Keratinocyte (primary cell): ENCODE results near the gene IL32. TPM values are rescaled to one million over a fixed set of nuclear protein-coding genes. Genes with fewer than 3 reads are reported as not detected.

Experiments used
- DNase-seq: peaks from one replicate; pipeline ENCODE4 v3.0.0-alpha.2; 2011; ENCODE audit warnings: low read depth, missing footprints, low spot score
- FAIRE-seq: peaks from 2 replicates; lab custom pipeline; 2011; peaks lifted over from hg19 to GRCh38; lab: Jason Lieb, UNC
- H2AFZ ChIP-seq: 2 replicates; pipeline ENCODE4 v1.6.0; 2012; ENCODE audit warnings: low read length, control low read depth, inconsistent platforms; ENCODE audit not compliant: control insufficient read depth
- H3K27ac ChIP-seq: 2 replicates; pipeline ENCODE4 v1.5.1; 2011; ENCODE audit warnings: low read length; ENCODE audit not compliant: control insufficient read depth, insufficient read depth
- H3K27me3 ChIP-seq: 3 replicates; pipeline ENCODE4 v1.6.0; 2011; ENCODE audit warnings: low read length; ENCODE audit not compliant: control insufficient read depth, insufficient read depth; ENCODE audit errors: extremely low read depth
- H3K36me3 ChIP-seq, 2 experiments: 2 replicates in 1 of 2; 3 replicates in 1 of 2; pipeline ENCODE4 v1.5.1; 2011; ENCODE audit warnings: low read length in 2 of 2, mild to moderate bottlenecking in 1 of 2; ENCODE audit not compliant: control insufficient read depth in 2 of 2, insufficient read depth in 2 of 2; ENCODE audit errors: extremely low read depth in 1 of 2
- H3K4me1 ChIP-seq: 3 replicates; pipeline ENCODE4 v1.5.1; 2011; ENCODE audit warnings: low read length; ENCODE audit not compliant: control insufficient read depth, insufficient read depth; ENCODE audit errors: extremely low read depth
- H3K4me2 ChIP-seq: 3 replicates; pipeline ENCODE4 v1.6.0; 2011; ENCODE audit warnings: low read depth, low read length; ENCODE audit not compliant: control insufficient read depth, insufficient read depth; ENCODE audit errors: extremely low read depth
- H3K4me3 ChIP-seq, 3 experiments: fragments of 200-600 bp in 1 of 3; sonication (generic) in 1 of 3; 2 replicates in 2 of 3; 3 replicates in 1 of 3; pipeline ENCODE4 v1.5.1; 2011 to 2016; ENCODE audit warnings: low read length in 3 of 3, mild to moderate bottlenecking in 3 of 3, control low read depth in 2 of 3, inconsistent platforms in 1 of 3, low read depth in 1 of 3, mixed read lengths in 1 of 3, mixed run types in 1 of 3, moderate library complexity in 1 of 3; ENCODE audit not compliant: control insufficient read depth in 2 of 3, insufficient read depth in 2 of 3; ENCODE audit errors: extremely low read depth in 1 of 3
- H3K79me2 ChIP-seq: 2 replicates; pipeline ENCODE4 v1.6.0; 2012; ENCODE audit warnings: low read length; ENCODE audit not compliant: control insufficient read depth, insufficient read depth
- H3K9ac ChIP-seq: 3 replicates; pipeline ENCODE4 v1.6.0; 2011; ENCODE audit warnings: low read length; ENCODE audit not compliant: control insufficient read depth, insufficient read depth; ENCODE audit errors: extremely low read depth
- H3K9me1 ChIP-seq: 3 replicates; pipeline ENCODE4 v1.6.0; 2011; ENCODE audit warnings: low read length; ENCODE audit not compliant: control insufficient read depth, insufficient read depth; ENCODE audit errors: extremely low read depth
- H3K9me3 ChIP-seq: 2 replicates; pipeline ENCODE4 v1.5.1; 2012; ENCODE audit warnings: low read depth, low read length; ENCODE audit not compliant: control insufficient read depth
- H4K20me1 ChIP-seq: 3 replicates; pipeline ENCODE4 v1.6.0; 2011; ENCODE audit warnings: low read length; ENCODE audit not compliant: control insufficient read depth, insufficient read depth; ENCODE audit errors: extremely low read depth
- EZH2 ChIP-seq: IDR thresholded peaks from one replicate; pipeline ENCODE4 v1.6.1; 2012; ENCODE audit warnings: inconsistent platforms, mild to moderate bottlenecking, low read length, moderate library complexity
- dilution Hi-C: fragments of 300-500 bp; cut with MboI; formaldehyde crosslinking; loops from one replicate; pipeline ENCODE4 v1.7.0; 2020; ENCODE audit warnings: low sequenced_read_pairs; ENCODE audit not compliant: extremely low pct_ligation_motif_present
- polyA plus RNA-seq, 5 experiments: library from polyadenylated mRNA; depleted of rRNA in 3 of 5; stranded (reverse) in 3 of 5; stranded (forward) in 1 of 5; unstranded in 1 of 5; fragments of >200 nt; gene quantifications; 1 replicate in 1 of 5; 2 replicates in 3 of 5; 3 replicates in 1 of 5; pipeline versions ENCODE4 v1.2.1 to v1.2.3, GENCODE V29; 2011 to 2012; ENCODE audit warnings: missing spikeins in 2 of 5, low read depth in 1 of 5, low replicate concordance in 1 of 5
- TF ChIP-seq, protein P1 (sequence below), 3 experiments: IDR thresholded peaks in 1 of 3; conservative IDR thresholded peaks in 1 of 3; optimal IDR thresholded peaks in 1 of 3; 2 replicates in 2 of 3; 3 replicates in 1 of 3; pipeline versions ENCODE3 to v1.5.1; 2011; ENCODE audit warnings: low read length in 3 of 3, mild to moderate bottlenecking in 3 of 3, moderate library complexity in 2 of 3, control low read depth in 1 of 3, inconsistent platforms in 1 of 3; ENCODE audit not compliant: insufficient read depth in 2 of 3; ENCODE audit errors: extremely low read depth in 1 of 3

Gene IL32
- polyA plus RNA-seq, 1 donor (not counting 4 experiments of a cell fraction or from before 2014, with no cell fraction given), result 0.28 TPM

DNA sequence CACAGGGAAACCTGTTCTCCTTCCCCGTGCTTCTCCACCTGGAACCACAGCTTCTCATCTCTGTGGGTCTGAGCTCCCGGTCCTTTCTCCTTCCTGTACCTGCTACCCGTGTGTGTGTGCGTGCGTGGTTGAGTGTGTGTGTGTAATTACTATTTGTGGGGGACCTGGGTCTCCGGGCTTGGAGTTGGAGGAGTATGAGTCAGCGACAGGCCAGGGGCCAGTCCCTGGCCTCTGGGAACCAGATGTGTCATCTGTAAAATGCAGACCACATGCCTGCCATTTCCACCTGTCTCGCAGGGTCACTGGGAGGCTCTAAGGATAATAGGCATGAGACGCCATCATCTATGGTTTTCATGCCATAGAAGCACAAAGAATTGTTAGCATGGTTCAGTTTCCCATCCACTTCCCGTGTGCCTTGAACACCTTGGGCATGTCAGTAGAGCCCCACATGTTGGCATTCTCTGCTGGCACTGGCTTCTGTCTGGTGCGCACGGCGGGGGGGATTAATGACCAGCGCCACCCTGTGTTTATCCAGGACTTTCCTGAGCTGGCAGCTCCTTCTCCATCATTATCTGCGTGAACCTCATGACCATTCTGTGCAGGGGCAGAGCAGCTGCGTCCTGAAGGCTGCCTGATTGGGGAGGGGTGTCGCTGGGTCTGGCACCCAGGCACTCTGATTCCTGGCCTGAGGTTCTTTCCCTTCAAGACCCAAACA, 48.5 kb downstream of the IL32 start:
- Histone ChIP-seq H3K9me1 (no peaks in the 10 kb centered on the region), H3K27me3 (no peaks in the 10 kb centered on the region), H3K79me2 (peaks cover 21% of the 10 kb centered on the region), H3K4me2 (peak overlapping the region; percentile 70), H4K20me1 (no peaks in the 10 kb centered on the region), H3K9ac (peak overlapping the region; percentile 76), H3K4me1 (peaks cover 15% of the 10 kb centered on the region), H3K4me3 (peak overlapping the region; percentile 69 to 88 (median 82)), H2AFZ (no peak overlapping the region), H3K36me3 (peaks cover 0 to 10% of the 10 kb centered on the region in 2 experiments), H3K27ac (no peak overlapping the region), H3K9me3 (no peaks in the 10 kb centered on the region)
- no peak for TF ChIP-seq EZH2
- TF ChIP-seq, protein P1, sequence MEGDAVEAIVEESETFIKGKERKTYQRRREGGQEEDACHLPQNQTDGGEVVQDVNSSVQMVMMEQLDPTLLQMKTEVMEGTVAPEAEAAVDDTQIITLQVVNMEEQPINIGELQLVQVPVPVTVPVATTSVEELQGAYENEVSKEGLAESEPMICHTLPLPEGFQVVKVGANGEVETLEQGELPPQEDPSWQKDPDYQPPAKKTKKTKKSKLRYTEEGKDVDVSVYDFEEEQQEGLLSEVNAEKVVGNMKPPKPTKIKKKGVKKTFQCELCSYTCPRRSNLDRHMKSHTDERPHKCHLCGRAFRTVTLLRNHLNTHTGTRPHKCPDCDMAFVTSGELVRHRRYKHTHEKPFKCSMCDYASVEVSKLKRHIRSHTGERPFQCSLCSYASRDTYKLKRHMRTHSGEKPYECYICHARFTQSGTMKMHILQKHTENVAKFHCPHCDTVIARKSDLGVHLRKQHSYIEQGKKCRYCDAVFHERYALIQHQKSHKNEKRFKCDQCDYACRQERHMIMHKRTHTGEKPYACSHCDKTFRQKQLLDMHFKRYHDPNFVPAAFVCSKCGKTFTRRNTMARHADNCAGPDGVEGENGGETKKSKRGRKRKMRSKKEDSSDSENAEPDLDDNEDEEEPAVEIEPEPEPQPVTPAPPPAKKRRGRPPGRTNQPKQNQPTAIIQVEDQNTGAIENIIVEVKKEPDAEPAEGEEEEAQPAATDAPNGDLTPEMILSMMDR (optimal IDR thresholded peaks at IDR 0.05 in 1 of 3, IDR thresholded peaks at IDR 0.05 in 1 of 3, conservative IDR thresholded peaks at IDR 0.05 in 1 of 3; ENCODE audit: extremely low read depth in 1 of 3, insufficient read depth in 2 of 3, low read length in 3 of 3), result peak in 1 of 3 experiments; percentile 17
- FAIRE-seq (no peak), DNase-seq (no peak)
- dilution Hi-C loops, result no loop called here

DNA sequence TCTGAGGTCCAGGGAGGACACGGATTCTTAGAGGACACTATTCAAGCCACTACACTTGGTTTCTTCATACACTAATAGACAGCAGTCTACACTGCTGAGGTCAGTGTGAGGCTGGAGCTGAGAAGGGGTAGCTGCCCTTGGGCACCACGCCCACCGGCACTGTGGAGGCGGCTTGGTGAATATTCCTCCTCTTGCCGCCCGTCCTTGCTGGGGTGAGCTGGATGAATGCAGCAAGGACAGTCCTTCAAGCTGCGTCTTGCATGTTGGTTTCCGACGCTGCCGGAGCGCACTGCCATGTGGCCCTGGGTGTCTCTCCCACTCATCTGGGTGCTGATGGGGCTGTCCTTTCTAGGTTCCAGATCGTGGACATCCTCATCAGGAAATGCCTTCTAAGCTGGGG, 49.6 kb downstream of the IL32 start:
- no peaks in the 10 kb centered on the region for H4K20me1 ChIP-seq
- FAIRE-seq, result no peak
- H2AFZ ChIP-seq, result no peak overlapping the region
- H3K9me1 ChIP-seq, result no peaks in the 10 kb centered on the region
- TF ChIP-seq, protein P1 (optimal IDR thresholded peaks at IDR 0.05 in 1 of 3, IDR thresholded peaks at IDR 0.05 in 1 of 3, conservative IDR thresholded peaks at IDR 0.05 in 1 of 3; ENCODE audit: extremely low read depth in 1 of 3, insufficient read depth in 2 of 3, low read length in 3 of 3), result no peak
- no peak for TF ChIP-seq EZH2
- no peak overlapping the region for H3K4me3 ChIP-seq
- H3K27ac ChIP-seq, result no peak overlapping the region
- dilution Hi-C loops, result no loop called here
- H3K79me2 ChIP-seq, result peaks cover 21% of the 10 kb centered on the region
- H3K9me3 ChIP-seq, result no peaks in the 10 kb centered on the region
- no peak overlapping the region for H3K9ac ChIP-seq
- no peak for DNase-seq
- no peak overlapping the region for H3K4me2 ChIP-seq
- H3K36me3 ChIP-seq, result peaks cover 0 to 16% of the 10 kb centered on the region in 2 experiments
- H3K27me3 ChIP-seq, result no peaks in the 10 kb centered on the region
- H3K4me1 ChIP-seq, result peaks cover 15% of the 10 kb centered on the region
